HG03469 (cell line): ENCODE data around the gene CHST9.
"Not testable (repeated sequence)": the region's sequence is repeated elsewhere in the genome, so short reads cannot be mapped to it uniquely, and the experiment has no call there.

Source experiments
- ATAC-seq: cut with Tn5 transposase; IDR thresholded peaks from one replicate; pipeline ENCODE4 v1.9.1; 2021; ENCODE audit warnings: mild to moderate bottlenecking, moderate library complexity, moderate number of reproducible peaks; ENCODE audit not compliant: unreplicated experiment

CHST9 gene, protein sequence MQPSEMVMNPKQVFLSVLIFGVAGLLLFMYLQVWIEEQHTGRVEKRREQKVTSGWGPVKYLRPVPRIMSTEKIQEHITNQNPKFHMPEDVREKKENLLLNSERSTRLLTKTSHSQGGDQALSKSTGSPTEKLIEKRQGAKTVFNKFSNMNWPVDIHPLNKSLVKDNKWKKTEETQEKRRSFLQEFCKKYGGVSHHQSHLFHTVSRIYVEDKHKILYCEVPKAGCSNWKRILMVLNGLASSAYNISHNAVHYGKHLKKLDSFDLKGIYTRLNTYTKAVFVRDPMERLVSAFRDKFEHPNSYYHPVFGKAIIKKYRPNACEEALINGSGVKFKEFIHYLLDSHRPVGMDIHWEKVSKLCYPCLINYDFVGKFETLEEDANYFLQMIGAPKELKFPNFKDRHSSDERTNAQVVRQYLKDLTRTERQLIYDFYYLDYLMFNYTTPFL

GRCh38 chr18:27185025-27185763 is at the start of gene CHST9:
TSS of gene CHST9 (minus strand) at chr18:27185308. CDS start at chr18:27142809, 42,499 bp downstream.
- ATAC-seq, result no peak

DNA sequence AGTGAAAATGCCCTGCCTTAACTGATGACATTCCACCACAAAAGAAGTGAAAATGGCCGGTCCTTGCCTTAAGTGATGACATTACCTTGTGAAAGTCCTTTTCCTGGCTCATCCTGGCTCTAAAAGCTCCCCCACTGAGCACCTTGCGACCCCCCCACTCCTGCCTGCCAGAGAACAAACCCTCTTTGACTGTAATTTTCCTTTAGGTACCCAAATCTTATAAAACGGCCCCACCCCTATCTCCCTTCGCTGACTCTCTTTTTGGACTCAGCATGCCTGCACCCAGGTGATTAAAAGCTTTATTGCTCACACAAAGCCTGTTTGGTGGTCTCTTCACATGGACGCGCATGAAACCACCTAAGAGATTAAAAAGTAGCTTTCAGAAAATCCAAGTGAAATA is 47.2 kb upstream of the CHST9 start:
- ATAC-seq, result not testable (repeated sequence)

DNA sequence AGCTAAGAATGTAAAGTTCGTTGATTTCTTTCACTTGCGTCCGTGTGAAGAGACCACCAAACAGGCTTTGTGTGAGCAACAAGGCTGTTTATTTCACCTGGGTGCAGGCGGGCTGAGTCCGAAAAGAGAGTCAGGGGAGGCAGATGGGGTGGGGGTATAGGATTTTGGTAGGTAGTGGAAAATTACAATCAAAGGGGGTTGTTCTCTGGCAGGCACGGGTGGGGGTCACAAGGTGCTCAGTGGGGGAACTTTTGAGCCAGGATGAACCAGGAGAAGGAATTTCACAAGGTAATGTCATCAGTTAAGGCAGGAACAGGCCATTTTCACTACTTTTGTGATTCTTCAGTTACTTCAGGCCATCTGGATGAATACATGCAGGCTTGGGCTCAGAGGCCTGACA is 46.6 kb upstream of the CHST9 start:
- ATAC-seq, result not testable (repeated sequence)

- not testable (repeated sequence) for ATAC-seq
Measured at GRCh38 chr18:27231221-27231620, 46.1 kb upstream of the CHST9 start.

GRCh38 chr18:27227721-27228120 is 42.6 kb upstream of the CHST9 start:
- ATAC-seq, result no peak

GRCh38 chr18:27226556-27227075 is 41.5 kb upstream of the CHST9 start:
- no peak for ATAC-seq

GRCh38 chr18:27225947-27226481 is 40.9 kb upstream of the CHST9 start:
- ATAC-seq, result no peak

- no peak for ATAC-seq
Measured at GRCh38 chr18:27223526-27224291, 38.6 kb upstream of the CHST9 start.

- ATAC-seq, result no peak
Measured at GRCh38 chr18:27214831-27215230, 29.7 kb upstream of the CHST9 start.

GRCh38 chr18:27213123-27213717 is 28.1 kb upstream of the CHST9 start:
- no peak for ATAC-seq

DNA sequence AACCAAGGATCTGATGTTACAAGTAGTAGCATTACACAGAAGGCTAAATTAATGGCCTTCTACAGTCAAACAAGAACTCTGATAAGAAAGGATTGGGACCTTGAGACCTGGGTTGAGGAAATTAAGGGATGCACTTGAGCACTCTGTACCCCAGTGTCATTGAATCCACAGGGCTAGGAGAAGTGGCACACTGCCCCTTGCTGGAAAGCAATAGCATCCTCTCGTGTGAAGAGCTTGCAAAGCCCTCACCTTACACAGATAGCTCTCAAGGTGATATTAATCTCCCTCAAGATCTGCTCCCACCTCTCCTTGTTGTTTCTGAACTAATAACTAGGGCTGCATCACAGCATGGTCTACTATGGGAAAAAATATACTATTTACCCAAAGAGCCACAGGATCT is 26.5 kb upstream of the CHST9 start:
- no peak for ATAC-seq

DNA sequence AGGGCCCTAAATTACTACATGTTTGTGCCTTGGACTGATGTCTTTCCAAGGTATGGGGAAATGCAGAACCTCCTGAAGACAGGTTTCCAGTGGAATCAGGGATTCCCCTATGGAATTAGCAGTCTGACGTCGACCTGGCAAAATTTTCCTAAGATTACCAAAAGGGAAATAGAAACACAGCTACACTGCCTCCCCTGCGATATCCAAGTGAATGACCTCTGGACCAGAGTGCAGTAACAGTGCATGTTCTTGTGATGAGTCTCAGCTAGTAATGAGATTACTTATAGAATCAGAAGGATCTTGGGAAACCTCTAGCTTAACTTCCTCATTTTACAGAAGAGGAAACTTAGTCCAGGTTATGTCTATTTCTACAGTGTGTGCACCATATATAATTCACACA is 21.3 kb upstream of the CHST9 start:
- ATAC-seq, result no peak

GRCh38 chr18:27202741-27203140 is 17.6 kb upstream of the CHST9 start:
- ATAC-seq, result no peak

- no peak for ATAC-seq
Measured at GRCh38 chr18:27198036-27198435, 12.9 kb upstream of the CHST9 start.

DNA sequence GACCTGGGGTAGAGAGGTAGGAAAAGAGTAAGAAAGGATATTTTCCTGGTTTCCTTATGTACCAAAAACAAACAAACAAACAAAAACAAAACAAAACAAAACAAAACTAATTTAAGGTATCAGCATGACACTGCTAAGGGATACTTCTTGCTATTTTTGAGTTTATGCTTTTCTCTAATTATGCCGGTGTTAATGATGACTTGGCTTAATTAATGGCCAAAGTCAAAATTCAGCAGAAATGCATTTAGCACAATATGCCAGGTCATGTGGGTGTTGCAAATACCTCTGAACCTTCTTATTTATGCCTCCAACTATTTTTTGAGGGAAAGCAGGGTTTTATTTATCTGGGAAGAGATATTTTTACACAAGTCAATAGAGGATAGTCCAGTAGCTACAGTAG is 3.2 kb upstream of the CHST9 start:
- no peak for ATAC-seq

- no peak for ATAC-seq
Measured at GRCh38 chr18:27185897-27186296, 789 bp upstream of the CHST9 start.

GRCh38 chr18:27184115-27185024 is 738 bp downstream of the CHST9 start:
- no peak for ATAC-seq

GRCh38 chr18:27181726-27182125 is 3.4 kb downstream of the CHST9 start:
- ATAC-seq, result no peak

- no peak for ATAC-seq
Measured at GRCh38 chr18:27178424-27178823, 6.7 kb downstream of the CHST9 start.
